Cardiac atrium fibroblast (primary cell): ENCODE data around the gene CABP1. TPM values are rescaled to one million over a fixed set of nuclear protein-coding genes. Genes with fewer than 3 reads are reported as not detected.

Experiments used
- total RNA-seq: library from RNA; depleted of rRNA; stranded (reverse); fragments of >200 nt; gene quantifications from 2 replicates; pipeline ENCODE4 v1.2.3, GENCODE V29; 2015

Gene CABP1
- total RNA-seq = 0.81 and 2.9 TPM in 2 replicates

GRCh38 chr12:120639771-120640721, at the start of gene CABP1:
TSS of gene CABP1 (plus strand) at chr12:120640626. CDS start at chr12:120640686, 60 bp downstream.

GRCh38 chr12:120686690-120687577, 46.5 kb downstream of the CABP1 start, which contains the start of gene MLEC:
TSS of gene MLEC (plus strand) at chr12:120687149. CDS start at chr12:120687297, 148 bp downstream.

GRCh38 chr12:120710031-120710804, 69.8 kb downstream of the CABP1 start, which contains the start of gene UNC119B:
TSS of gene UNC119B (plus strand) at chr12:120710458. CDS start at chr12:120710475, 17 bp downstream.

Other genes with a start within 250 kb of the CABP1 start
- gene COX6A1, start 202.5 kb upstream of the CABP1 start, total RNA-seq = 390 and 440 TPM in 2 replicates
- gene TRIAP1, start 194.2 kb upstream of the CABP1 start, total RNA-seq = 34.7 and 39.9 TPM in 2 replicates
- gene GATC, start 194.2 kb upstream of the CABP1 start, total RNA-seq = 15.5 and 19.0 TPM in 2 replicates
- 59.9 and 75.5 TPM in 2 replicates for gene SRSF9, start 170.9 kb upstream of the CABP1 start, total RNA-seq
- gene DYNLL1, start 144.5 kb upstream of the CABP1 start, total RNA-seq = 292 and 308 TPM in 2 replicates
- gene COQ5, start 111.5 kb upstream of the CABP1 start, total RNA-seq = 16.8 and 24.9 TPM in 2 replicates
- 77.6 and 82.1 TPM in 2 replicates for gene RNF10, start 106.3 kb upstream of the CABP1 start, total RNA-seq
- gene POP5, start 59.2 kb upstream of the CABP1 start, total RNA-seq = 20.7 and 28.0 TPM in 2 replicates
- 70.2 and 85.1 TPM in 2 replicates for gene MLEC, start 46.5 kb downstream of the CABP1 start, total RNA-seq
- 12.8 and 18.6 TPM in 2 replicates for gene UNC119B, start 69.8 kb downstream of the CABP1 start, total RNA-seq
- 11.7 and 22.4 TPM in 2 replicates for gene ACADS, start 85.2 kb downstream of the CABP1 start, total RNA-seq